Measurements from ENCODE around the gene SLC4A7.

GRCh38 chr3:27521179-27521871, 37.1 kb upstream of the SLC4A7 start:
- TF ChIP-seq CTCF (optimal IDR thresholded peaks at IDR 0.05 in 1 of 3, IDR thresholded peaks at IDR 0.05 in 1 of 3, conservative IDR thresholded peaks at IDR 0.05 in 1 of 3; ENCODE audit: extremely low read depth in 1 of 3, insufficient read depth in 2 of 3, low read length in 3 of 3) = no peak
- no peak for TF ChIP-seq EZH2 (IDR thresholded peaks at IDR 0.05; ENCODE audit: low read length)

Measured in keratinocyte (primary cell).